ENCODE measurements around the gene SIRPG. TPM values are rescaled to one million over a fixed set of nuclear protein-coding genes. Genes with fewer than 3 reads are reported as not detected.

The SIRPG gene
- total and polyA plus RNA-seq, 2 of the 8 experiments (the other 6 are each of a cell fraction or from before 2014, with no cell fraction given): 0.08 TPM; not detected in 1

GRCh38 chr20:1665345-1665744 is 7.8 kb upstream of the SIRPG start (continued):
- TF ChIP-seq POU5F1 (IDR thresholded peaks at IDR 0.05; ENCODE audit: low read depth, low read length): no peak
- no peak for TF ChIP-seq TAF1 (IDR thresholded peaks at IDR 0.05; ENCODE audit: low read depth, low read length)
